ENCODE data around the gene TASP1. TPM values are rescaled to one million over a fixed set of nuclear protein-coding genes. Genes with fewer than 3 reads are reported as not detected.
"Not testable (repeated sequence)": the region's sequence is repeated elsewhere in the genome, so short reads cannot be mapped to it uniquely, and the experiment has no call there.

Gene TASP1
- total RNA-seq, 1 experiment from 2014 or later = 6.9 TPM

DNA sequence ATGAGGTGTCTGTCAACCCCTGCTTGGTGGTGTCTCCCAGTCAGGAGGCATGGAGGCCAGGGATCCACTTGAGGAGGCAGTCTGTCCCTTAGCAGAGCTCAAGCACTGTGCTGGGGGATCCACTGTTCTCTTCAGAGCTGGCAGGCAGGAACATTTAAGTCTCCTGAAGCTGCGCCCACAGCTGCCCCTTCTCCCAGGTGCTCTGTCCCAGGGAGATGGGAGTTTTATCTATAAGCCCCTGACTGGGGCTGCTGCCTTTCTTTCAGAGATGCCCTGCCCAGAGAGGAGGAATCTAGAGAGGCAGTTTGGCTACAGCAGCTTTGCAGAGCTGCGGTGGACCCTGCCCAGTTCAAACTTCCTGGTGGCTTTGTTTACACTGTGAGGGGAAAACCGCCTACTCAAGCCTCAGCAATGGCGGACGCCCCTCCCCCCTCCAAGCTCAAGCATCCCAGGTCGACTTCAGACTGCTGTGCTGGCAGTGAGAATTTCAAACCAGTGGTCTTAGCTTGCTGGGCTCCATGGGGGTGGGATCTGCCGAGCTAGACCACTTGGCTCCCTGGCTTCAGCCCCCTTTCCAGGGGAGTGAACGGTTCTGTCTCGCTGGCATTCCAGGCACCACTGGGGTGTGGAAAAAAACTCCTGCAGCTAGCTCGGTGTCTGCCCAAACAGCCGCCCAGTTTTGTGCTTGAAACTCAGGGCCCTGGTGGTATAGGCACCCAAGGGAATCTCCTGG is 258.1 kb downstream of the TASP1 start:
- H3K36me3 ChIP-seq (replicated peaks; ENCODE audit: control insufficient read depth, insufficient read depth, low read length); DNase-seq; H3K4me3 ChIP-seq (ENCODE audit: insufficient read depth, low read depth, low read length); H3K27me3 ChIP-seq (ENCODE audit: control insufficient read depth, insufficient read depth, low read length): not testable (repeated sequence)

DNA sequence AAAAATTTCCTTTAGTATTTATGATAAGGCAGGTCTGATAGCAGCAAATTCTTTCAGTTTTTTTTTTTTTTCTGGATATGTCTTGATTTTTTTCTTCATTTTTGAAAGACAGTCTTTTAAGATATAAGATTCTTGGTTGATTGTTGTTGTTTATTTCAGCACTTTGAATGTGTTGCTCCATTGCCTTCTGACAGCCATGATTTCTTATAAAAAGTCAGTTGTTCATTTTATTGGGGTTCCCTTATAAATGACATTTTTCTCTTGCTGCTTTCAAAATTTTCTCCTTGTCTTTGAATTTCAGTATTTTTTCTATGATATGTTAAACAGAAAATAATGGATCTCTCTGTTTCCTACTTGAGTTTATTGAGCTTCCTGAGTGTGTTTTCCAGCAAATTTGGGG is 265.3 kb downstream of the TASP1 start:
- no peak for DNase-seq
- Histone ChIP-seq H3K27me3 (ENCODE audit: control insufficient read depth, insufficient read depth, low read length) (no peaks in the 10 kb centered on the region), H3K36me3 (replicated peaks; ENCODE audit: control insufficient read depth, insufficient read depth, low read length) (no peaks in the 10 kb centered on the region), H3K4me3 (ENCODE audit: insufficient read depth, low read depth, low read length) (no peak overlapping the region)

DNA sequence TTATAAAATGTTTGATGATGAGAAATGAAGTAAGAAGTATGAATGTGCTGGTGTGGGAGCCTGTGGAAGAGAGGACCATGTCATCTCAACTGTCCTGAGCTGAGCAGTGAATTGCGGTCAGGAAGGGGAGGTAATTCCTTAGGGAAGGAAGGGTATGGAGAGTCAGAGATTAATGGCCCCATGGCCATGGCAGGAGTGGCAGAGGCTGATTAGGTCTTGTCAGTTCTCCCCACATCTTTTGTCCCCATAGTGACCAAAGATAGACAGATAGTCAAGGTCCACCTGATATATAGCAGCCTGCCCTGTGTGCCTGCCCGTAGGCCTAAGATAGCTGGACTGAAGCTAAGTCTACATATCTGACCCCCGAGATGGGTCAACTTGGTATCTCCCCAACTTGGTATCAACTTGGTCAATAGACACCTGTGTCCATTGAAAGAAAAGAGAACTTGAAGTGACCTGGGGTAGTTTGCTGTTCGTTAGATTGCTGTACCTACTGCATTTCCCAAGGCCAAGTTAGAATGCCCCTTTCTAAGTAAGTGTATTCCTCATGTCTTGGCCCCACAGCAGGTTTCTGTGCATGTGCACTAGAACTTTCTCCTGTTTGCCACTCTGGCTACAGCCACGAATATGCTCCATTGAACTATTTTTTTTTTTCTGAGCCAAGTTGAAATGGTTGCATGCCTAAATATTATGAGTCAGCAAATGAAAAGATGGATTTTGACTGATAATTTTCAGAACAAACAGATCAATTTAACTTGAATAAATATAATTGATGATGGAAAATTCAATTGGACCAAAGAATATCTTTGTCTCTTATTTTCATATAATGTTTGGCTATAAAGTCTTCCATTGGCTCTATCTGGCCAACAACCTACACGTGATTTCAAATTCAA is 274.2 kb downstream of the TASP1 start:
- H3K36me3 ChIP-seq (replicated peaks; ENCODE audit: control insufficient read depth, insufficient read depth, low read length) = no peaks in the 10 kb centered on the region
- H3K27me3 ChIP-seq (ENCODE audit: control insufficient read depth, insufficient read depth, low read length) = no peaks in the 10 kb centered on the region
- no peak overlapping the region for H3K4me3 ChIP-seq (ENCODE audit: insufficient read depth, low read depth, low read length)
- DNase-seq = no peak

DNA sequence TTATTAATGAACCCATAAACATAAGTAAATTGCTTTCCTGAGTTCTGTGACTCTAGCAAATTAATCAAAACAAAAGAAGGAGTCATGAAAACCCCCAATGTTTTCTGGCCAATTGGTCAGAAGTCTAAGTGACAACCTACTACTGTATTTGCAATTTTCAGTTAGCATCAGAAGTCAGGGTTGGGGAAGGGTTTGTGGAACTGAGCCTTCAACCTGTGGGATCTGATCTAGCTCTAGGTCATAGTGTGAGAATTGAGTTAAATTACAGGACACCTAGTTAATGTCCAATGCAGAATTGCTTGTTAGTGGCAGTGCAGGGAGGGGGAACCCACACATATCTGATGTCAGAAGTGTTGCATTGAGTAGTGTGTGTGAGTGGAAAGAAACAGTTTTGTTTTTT is 275.3 kb downstream of the TASP1 start:
- H3K36me3 ChIP-seq (replicated peaks; ENCODE audit: control insufficient read depth, insufficient read depth, low read length) = no peaks in the 10 kb centered on the region
- no peak for DNase-seq
- H3K4me3 ChIP-seq (ENCODE audit: insufficient read depth, low read depth, low read length) = no peak overlapping the region
- H3K27me3 ChIP-seq (ENCODE audit: control insufficient read depth, insufficient read depth, low read length) = no peaks in the 10 kb centered on the region

DNA sequence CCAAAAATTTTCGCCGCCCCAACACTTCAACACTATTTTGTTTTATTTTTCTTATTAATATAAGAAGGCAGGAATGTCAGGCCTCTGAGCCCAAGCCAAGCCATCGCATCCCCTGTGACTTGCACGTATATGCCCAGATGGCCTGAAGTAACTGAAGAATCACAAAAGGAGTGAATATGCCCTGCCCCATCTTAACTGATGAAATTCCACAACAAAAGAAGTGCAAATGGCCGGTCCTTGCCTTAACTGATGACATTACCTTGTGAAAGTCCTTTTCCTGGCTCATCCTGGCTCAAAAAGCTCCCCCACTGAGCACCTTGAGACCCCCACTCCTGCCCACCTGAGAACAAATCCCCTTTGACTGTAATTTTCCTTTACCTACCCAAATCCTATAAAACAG is 276.6 kb downstream of the TASP1 start:
- not testable (repeated sequence) for DNase-seq; H3K36me3 ChIP-seq (replicated peaks; ENCODE audit: control insufficient read depth, insufficient read depth, low read length); H3K4me3 ChIP-seq (ENCODE audit: insufficient read depth, low read depth, low read length); H3K27me3 ChIP-seq (ENCODE audit: control insufficient read depth, insufficient read depth, low read length)

DNA sequence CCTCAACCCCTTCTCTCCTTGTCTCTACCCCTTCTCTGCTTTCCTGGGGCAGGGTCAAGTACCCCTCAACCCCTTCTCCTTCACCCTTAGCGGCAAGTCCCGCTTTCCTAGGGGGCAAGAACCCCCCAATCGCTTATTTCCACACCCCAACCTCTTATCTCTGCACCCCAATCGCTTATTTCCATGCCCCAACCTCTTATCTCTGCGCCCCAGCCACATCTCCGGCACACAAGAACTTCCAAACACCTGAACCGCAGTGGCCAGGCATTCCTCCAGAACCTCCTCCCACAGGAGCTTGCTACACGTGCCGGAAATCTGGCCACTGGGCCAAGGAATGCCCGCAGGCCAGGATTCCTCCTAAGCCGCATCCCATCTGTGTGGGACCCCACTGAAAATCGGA is 279.8 kb downstream of the TASP1 start:
- not testable (repeated sequence) for H3K27me3 ChIP-seq (ENCODE audit: control insufficient read depth, insufficient read depth, low read length); H3K36me3 ChIP-seq (replicated peaks; ENCODE audit: control insufficient read depth, insufficient read depth, low read length); H3K4me3 ChIP-seq (ENCODE audit: insufficient read depth, low read depth, low read length); DNase-seq

DNA sequence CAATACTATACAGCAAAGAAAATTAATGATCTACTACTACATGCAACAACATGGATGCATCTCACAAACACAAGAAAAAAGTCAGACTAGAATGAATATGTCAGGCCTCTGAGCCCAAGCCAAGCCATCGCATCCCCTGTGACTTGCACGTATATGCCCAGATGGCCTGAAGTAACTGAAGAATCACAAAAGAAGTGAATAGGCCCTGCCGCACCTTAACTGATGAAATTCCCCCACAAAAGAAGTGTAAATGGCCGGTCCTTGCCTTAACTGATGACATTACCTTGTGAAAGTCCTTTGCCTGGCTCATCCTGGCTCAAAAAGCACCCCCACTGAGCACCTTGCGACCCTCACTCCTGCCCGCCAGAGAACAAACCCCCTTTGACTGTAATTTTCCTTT is 280.9 kb downstream of the TASP1 start:
- not testable (repeated sequence) for H3K36me3 ChIP-seq (replicated peaks; ENCODE audit: control insufficient read depth, insufficient read depth, low read length); H3K27me3 ChIP-seq (ENCODE audit: control insufficient read depth, insufficient read depth, low read length); DNase-seq; H3K4me3 ChIP-seq (ENCODE audit: insufficient read depth, low read depth, low read length)

- Histone ChIP-seq H3K4me3 (ENCODE audit: insufficient read depth, low read depth, low read length) (no peak overlapping the region), H3K36me3 (replicated peaks; ENCODE audit: control insufficient read depth, insufficient read depth, low read length) (no peaks in the 10 kb centered on the region), H3K27me3 (ENCODE audit: control insufficient read depth, insufficient read depth, low read length) (no peaks in the 10 kb centered on the region)
- no peak for DNase-seq
These were observed 282.1 kb downstream of the TASP1 start for GRCh38 chr20:13356591-13356990.

DNA sequence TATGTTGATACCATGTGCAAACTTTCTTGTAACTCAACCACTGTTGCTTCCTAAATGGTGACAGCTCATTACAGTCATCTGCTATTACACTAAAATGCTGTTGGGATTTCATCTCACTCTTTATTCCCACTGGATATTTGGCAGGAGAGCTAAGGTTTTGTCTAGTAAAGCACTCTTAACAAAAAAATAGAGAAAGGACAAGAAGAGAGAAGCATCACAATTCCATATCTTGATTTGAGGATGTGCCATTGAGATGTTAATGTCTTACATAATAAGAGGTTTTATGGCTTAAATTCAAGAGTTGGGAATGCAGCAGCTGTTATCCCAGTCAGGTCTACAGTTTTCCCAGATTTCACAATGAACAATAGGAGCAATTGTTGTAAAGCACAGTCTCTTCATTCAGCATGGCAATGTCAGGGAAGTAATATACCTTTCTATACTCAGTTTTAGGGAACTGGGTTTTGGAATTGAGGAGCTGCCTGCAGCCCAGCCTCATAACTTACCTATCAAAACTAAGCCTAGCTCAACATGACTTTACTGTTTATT is 282.7 kb downstream of the TASP1 start:
- Histone ChIP-seq H3K27me3 (ENCODE audit: control insufficient read depth, insufficient read depth, low read length) (no peaks in the 10 kb centered on the region), H3K4me3 (ENCODE audit: insufficient read depth, low read depth, low read length) (no peak overlapping the region), H3K36me3 (replicated peaks; ENCODE audit: control insufficient read depth, insufficient read depth, low read length) (no peaks in the 10 kb centered on the region)
- no peak for DNase-seq

- Histone ChIP-seq H3K36me3 (replicated peaks; ENCODE audit: control insufficient read depth, insufficient read depth, low read length) (no peaks in the 10 kb centered on the region), H3K27me3 (ENCODE audit: control insufficient read depth, insufficient read depth, low read length) (no peaks in the 10 kb centered on the region), H3K4me3 (ENCODE audit: insufficient read depth, low read depth, low read length) (no peak overlapping the region)
- DNase-seq = no peak
These were observed 283.3 kb downstream of the TASP1 start for GRCh38 chr20:13355411-13355810.

GRCh38 chr20:13353261-13353945 is 285.3 kb downstream of the TASP1 start:
- no peak for DNase-seq
- H3K4me3 ChIP-seq (ENCODE audit: insufficient read depth, low read depth, low read length) = no peak overlapping the region
- H3K27me3 ChIP-seq (ENCODE audit: control insufficient read depth, insufficient read depth, low read length) = no peaks in the 10 kb centered on the region
- H3K36me3 ChIP-seq (replicated peaks; ENCODE audit: control insufficient read depth, insufficient read depth, low read length) = no peaks in the 10 kb centered on the region

GRCh38 chr20:13349235-13349604 is 289.5 kb downstream of the TASP1 start:
- no peak for DNase-seq
- no peak overlapping the region for H3K4me3 ChIP-seq (ENCODE audit: insufficient read depth, low read depth, low read length)
- H3K36me3 ChIP-seq (replicated peaks; ENCODE audit: control insufficient read depth, insufficient read depth, low read length) = no peaks in the 10 kb centered on the region

DNA sequence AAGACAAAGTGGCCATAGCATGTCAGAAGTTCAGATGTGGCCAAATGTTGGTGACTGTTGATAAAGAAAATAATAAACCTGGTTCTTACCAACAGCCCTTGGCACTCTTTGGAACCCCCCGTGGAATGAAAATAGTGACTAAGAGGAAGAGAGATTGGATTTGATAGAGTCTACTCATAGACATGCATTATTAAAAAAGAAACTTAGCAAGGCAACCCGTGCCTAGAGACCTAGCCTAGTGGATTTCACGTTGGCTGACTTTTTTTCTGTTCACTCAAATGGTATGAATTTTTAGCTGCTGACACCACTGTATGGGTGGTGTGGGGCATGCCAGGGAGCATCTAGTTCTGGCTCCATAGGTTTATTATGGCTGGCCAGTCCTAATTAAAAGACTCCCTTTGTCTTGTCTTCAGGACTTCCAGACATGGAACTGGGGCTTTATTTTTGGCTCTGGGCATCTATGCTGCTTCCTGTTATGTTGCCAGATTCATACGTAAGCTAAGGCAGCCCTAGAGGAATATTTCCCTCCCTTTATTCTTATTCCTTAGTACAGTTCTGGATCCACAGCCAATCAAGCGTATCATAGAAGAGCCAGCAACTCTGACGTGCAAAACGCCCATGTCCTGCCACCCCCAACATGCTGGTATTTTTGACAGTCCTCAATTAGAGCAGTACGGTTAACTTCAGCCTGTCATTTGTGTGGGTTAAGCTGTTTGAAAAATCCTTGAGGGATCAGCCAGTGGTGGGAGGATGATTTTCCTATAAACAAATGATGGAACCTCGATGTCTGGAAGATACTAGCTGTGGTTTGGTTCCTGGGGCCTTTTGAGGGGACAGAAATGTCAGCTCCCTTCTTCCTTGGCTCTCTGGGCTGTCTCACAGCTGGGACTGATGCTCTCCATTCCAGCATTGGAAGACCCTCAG is 290.2 kb downstream of the TASP1 start:
- H3K4me3 ChIP-seq (ENCODE audit: insufficient read depth, low read depth, low read length) = no peak overlapping the region
- no peaks in the 10 kb centered on the region for H3K36me3 ChIP-seq (replicated peaks; ENCODE audit: control insufficient read depth, insufficient read depth, low read length)
- H3K27me3 ChIP-seq (ENCODE audit: control insufficient read depth, insufficient read depth, low read length) = no peaks in the 10 kb centered on the region
- DNase-seq = no peak

More at GRCh38 chr20:13349235-13349604, 289.5 kb downstream of the TASP1 start:
- no peaks in the 10 kb centered on the region for H3K27me3 ChIP-seq (ENCODE audit: control insufficient read depth, insufficient read depth, low read length)

GRCh38 chr20:13344671-13345070 is 294.1 kb downstream of the TASP1 start:
- Histone ChIP-seq H3K36me3 (replicated peaks; ENCODE audit: control insufficient read depth, insufficient read depth, low read length) (no peaks in the 10 kb centered on the region), H3K4me3 (ENCODE audit: insufficient read depth, low read depth, low read length) (no peak overlapping the region), H3K27me3 (ENCODE audit: control insufficient read depth, insufficient read depth, low read length) (no peaks in the 10 kb centered on the region)
- DNase-seq = no peak
